Neuronal stem cell (in vitro differentiated cells): ENCODE results near the gene MARK3.

Experiments
- DNase-seq: peaks from one replicate; pipeline ENCODE4 v3.0.0-alpha.2; 2013; ENCODE audit warnings: low spot score
- H2AFZ ChIP-seq: one replicate; pipeline ENCODE4 v1.6.1; 2013; ENCODE audit warnings: mild to moderate bottlenecking, low read length, inconsistent platforms
- H2AK5ac ChIP-seq: 2 replicates; pipeline ENCODE4 v1.6.1; 2013; ENCODE audit warnings: low read depth, mild to moderate bottlenecking, inconsistent platforms, low read length, moderate library complexity, mixed read lengths
- H2BK120ac ChIP-seq: 2 replicates; pipeline ENCODE4 v1.6.1; 2013; ENCODE audit warnings: low read depth, mild to moderate bottlenecking, inconsistent platforms, low read length, moderate library complexity, mixed read lengths
- H2BK12ac ChIP-seq: one replicate; pipeline ENCODE4 v1.6.1; 2013; ENCODE audit warnings: low read length, inconsistent platforms
- H2BK15ac ChIP-seq: 2 replicates; pipeline ENCODE4 v1.6.1; 2013; ENCODE audit warnings: mild to moderate bottlenecking, low read length, inconsistent platforms, mixed read lengths
- H2BK5ac ChIP-seq: one replicate; pipeline ENCODE4 v1.6.1; 2013; ENCODE audit warnings: inconsistent platforms, mild to moderate bottlenecking, low read length, moderate library complexity
- H3K14ac ChIP-seq: one replicate; pipeline ENCODE4 v1.6.1; 2013; ENCODE audit warnings: low read length, inconsistent platforms
- H3K18ac ChIP-seq: 2 replicates; pipeline ENCODE4 v1.6.1; 2013; ENCODE audit warnings: low read length, inconsistent platforms
- H3K23ac ChIP-seq: 2 replicates; pipeline ENCODE4 v1.6.1; 2013; ENCODE audit warnings: low read depth, mild to moderate bottlenecking, mixed read lengths, low read length, inconsistent platforms; ENCODE audit not compliant: poor library complexity
- H3K27ac ChIP-seq: replicated peaks from 3 replicates; pipeline ENCODE4 v1.5.1; 2013; ENCODE audit warnings: low read length, inconsistent platforms
- H3K27me3 ChIP-seq, 3 experiments: 2 replicates each; pipeline ENCODE4 v1.6.1; 2013; ENCODE audit warnings: low read length in 3 of 3, mild to moderate bottlenecking in 2 of 3, inconsistent platforms in 1 of 3, low read depth in 1 of 3, mixed read lengths in 1 of 3, moderate library complexity in 1 of 3; ENCODE audit not compliant: control insufficient read depth in 3 of 3, insufficient read depth in 3 of 3
- H3K36me3 ChIP-seq, 2 donors: replicated peaks in 1 of 2; 2 replicates each; pipeline ENCODE4 v1.6.1; 2013; ENCODE audit warnings: low read length in 2 of 2; ENCODE audit not compliant: control insufficient read depth in 2 of 2, insufficient read depth in 2 of 2
- H3K4ac ChIP-seq: 2 replicates; pipeline ENCODE4 v1.6.1; 2013; ENCODE audit warnings: inconsistent platforms, mild to moderate bottlenecking, low read length, moderate library complexity
- H3K4me1 ChIP-seq, 2 donors: 1 replicate in 1 of 2; 2 replicates in 1 of 2; pipeline ENCODE4 v1.6.1; 2013; ENCODE audit warnings: low read length in 2 of 2, low read depth in 1 of 2; ENCODE audit not compliant: control insufficient read depth in 2 of 2, insufficient read depth in 1 of 2
- H3K4me2 ChIP-seq: one replicate; pipeline ENCODE4 v1.6.1; 2013; ENCODE audit warnings: mild to moderate bottlenecking, low read length, inconsistent platforms; ENCODE audit not compliant: insufficient read depth, poor library complexity, severe bottlenecking
- H3K4me3 ChIP-seq, 2 donors: 2 replicates each; pipeline ENCODE4 v1.5.1; 2013; ENCODE audit warnings: low read length in 2 of 2, mild to moderate bottlenecking in 2 of 2, inconsistent platforms in 1 of 2, moderate library complexity in 1 of 2
- H3K79me1 ChIP-seq: one replicate; pipeline ENCODE4 v1.6.1; 2013; ENCODE audit warnings: low read depth, mild to moderate bottlenecking, inconsistent platforms, low read length, moderate library complexity
- H3K9ac ChIP-seq: one replicate; pipeline ENCODE4 v1.6.1; 2013; ENCODE audit warnings: mild to moderate bottlenecking, low read depth, low read length, inconsistent platforms; ENCODE audit not compliant: poor library complexity
- H3K9me3 ChIP-seq, 2 donors: replicated peaks in 1 of 2; 2 replicates each; pipeline versions ENCODE3 to v1.6.1; 2013; ENCODE audit warnings: low read length in 2 of 2, mild to moderate bottlenecking in 2 of 2, inconsistent platforms in 1 of 2, low read depth in 1 of 2, mixed read lengths in 1 of 2, moderate library complexity in 1 of 2; ENCODE audit not compliant: control insufficient read depth in 2 of 2, insufficient read depth in 1 of 2
- H4K8ac ChIP-seq: one replicate; pipeline ENCODE4 v1.6.1; 2013; ENCODE audit warnings: low read depth, mild to moderate bottlenecking, inconsistent platforms, low read length, moderate library complexity
- H4K91ac ChIP-seq: one replicate; pipeline ENCODE4 v1.6.1; 2013; ENCODE audit warnings: low read length, low read depth, mild to moderate bottlenecking, inconsistent platforms; ENCODE audit not compliant: poor library complexity
- WGBS, 2 donors: extraction: QIAGEN DNeasy Blood & Tissue Kit; methylation state at CpG; one replicate each; pipeline ENCODE4 v1.1.7; 2013; ENCODE audit warnings: missing lambda C conversion rate in 2 of 2, mixed read lengths in 1 of 2; ENCODE audit not compliant: insufficient read length in 2 of 2, insufficient replicate concordance in 1 of 2; ENCODE audit errors: extremely low coverage in 2 of 2; 5-methylcytosine and 5-hydroxymethylcytosine counted together

Gene MARK3

GRCh38 chr14:103430358-103430757 is 45.1 kb downstream of the MARK3 start:
- Histone ChIP-seq H3K9ac (no peak overlapping the region), H3K4me1 (peaks cover 5 to 27% of the 10 kb centered on the region in 2 donors), H3K36me3 (peaks cover 3 to 46% of the 10 kb centered on the region in 2 donors), H4K91ac (no peak overlapping the region), H3K9me3 (no peaks in the 10 kb centered on the region), H3K14ac (no peak overlapping the region), H3K27ac (no peak overlapping the region), H3K4me3 (no peak overlapping the region), H3K27me3 (no peaks in the 10 kb centered on the region), H4K8ac (no peak overlapping the region), H2BK5ac (no peak overlapping the region), H2AK5ac (no peak overlapping the region), H2BK120ac (no peak overlapping the region), H3K4me2 (no peak overlapping the region), H2BK15ac (no peak overlapping the region), H2AFZ (no peak overlapping the region), H3K79me1 (no peaks in the 10 kb centered on the region), H2BK12ac (no peak overlapping the region), H3K18ac (no peak overlapping the region), H3K23ac (no peak overlapping the region), H3K4ac (no peak overlapping the region)
- no CpG with 5 or more reads among the region's 3 CpGs for WGBS, 2 donors
- DNase-seq = no peak

- Histone ChIP-seq H3K9ac (no peak overlapping the region), H3K27me3 (no peaks in the 10 kb centered on the region), H3K23ac (no peak overlapping the region), H3K4me2 (no peak overlapping the region), H4K91ac (no peak overlapping the region), H2BK120ac (no peak overlapping the region), H3K4me1 (peaks cover 2 to 15% of the 10 kb centered on the region in 2 donors), H2AFZ (no peak overlapping the region), H3K36me3 (peaks cover 4 to 52% of the 10 kb centered on the region in 2 donors), H2BK12ac (no peak overlapping the region), H3K14ac (no peak overlapping the region), H2BK5ac (no peak overlapping the region), H3K4me3 (no peak overlapping the region), H4K8ac (no peak overlapping the region), H3K4ac (no peak overlapping the region), H2BK15ac (no peak overlapping the region), H3K18ac (no peak overlapping the region), H3K9me3 (no peaks in the 10 kb centered on the region), H3K79me1 (peaks cover 1% of the 10 kb centered on the region), H2AK5ac (no peak overlapping the region), H3K27ac (no peak overlapping the region)
- DNase-seq = no peak
- no CpG with 5 or more reads among the region's 4 CpGs for WGBS, 2 donors
Measured at GRCh38 chr14:103432627-103433026, 47.4 kb downstream of the MARK3 start.

DNA sequence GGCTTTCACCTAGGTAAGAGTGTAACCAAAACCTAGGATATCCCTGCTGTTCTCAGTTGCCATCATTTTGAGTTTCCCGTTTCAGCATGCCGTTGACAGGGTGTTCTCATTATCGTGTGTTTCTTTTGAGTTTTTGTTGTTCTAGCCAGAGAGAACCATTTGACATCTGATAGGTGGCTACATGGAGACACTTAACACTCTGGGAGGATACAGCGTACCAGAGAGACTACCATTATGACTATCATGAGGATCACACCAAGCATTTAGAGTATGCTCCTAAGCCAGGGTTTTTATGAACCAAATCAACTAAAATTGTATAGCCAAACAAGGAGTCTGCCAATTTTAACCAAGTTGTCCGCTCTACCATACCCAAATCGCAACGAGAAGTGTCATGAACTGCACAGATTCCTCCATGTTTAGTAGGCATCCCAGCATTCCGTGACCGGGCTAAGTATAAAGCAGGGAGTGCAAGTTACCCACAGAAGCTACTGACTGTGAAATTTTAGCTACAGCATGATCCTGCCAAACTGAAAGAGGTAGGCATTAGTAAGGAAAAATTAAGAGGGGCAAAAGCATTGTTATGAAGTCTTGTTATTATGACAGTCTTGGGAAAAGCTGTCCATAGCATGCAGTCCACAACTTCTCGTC is 48.8 kb downstream of the MARK3 start:
- no CpG with 5 or more reads among the region's 10 CpGs for WGBS, 2 donors
- no peak overlapping the region for H3K23ac ChIP-seq
- no peak overlapping the region for H2BK12ac ChIP-seq
- H3K18ac ChIP-seq = no peak overlapping the region
- no peak overlapping the region for H2AFZ ChIP-seq
- H2AK5ac ChIP-seq = no peak overlapping the region
- H2BK120ac ChIP-seq = no peak overlapping the region
- peaks cover 1% of the 10 kb centered on the region for H3K79me1 ChIP-seq
- H3K27me3 ChIP-seq = no peaks in the 10 kb centered on the region
- no peak overlapping the region for H3K27ac ChIP-seq
- no peak overlapping the region for H4K91ac ChIP-seq
- no peak overlapping the region for H2BK15ac ChIP-seq
- no peak overlapping the region for H3K9ac ChIP-seq
- DNase-seq = no peak
- H2BK5ac ChIP-seq = no peak overlapping the region
- H3K4ac ChIP-seq = no peak overlapping the region
- H3K14ac ChIP-seq = no peak overlapping the region
- peaks cover 7 to 57% of the 10 kb centered on the region in 2 donors for H3K36me3 ChIP-seq
- H3K4me3 ChIP-seq = no peak overlapping the region
- H3K9me3 ChIP-seq = no peaks in the 10 kb centered on the region
- H3K4me1 ChIP-seq = peaks cover 0 to 2% of the 10 kb centered on the region in 2 donors
- no peak overlapping the region for H3K4me2 ChIP-seq
- no peak overlapping the region for H4K8ac ChIP-seq

GRCh38 chr14:103434868-103435442 is 49.7 kb downstream of the MARK3 start:
- H3K27me3 ChIP-seq = no peaks in the 10 kb centered on the region
- H3K4me1 ChIP-seq = no peaks in the 10 kb centered on the region
- H4K8ac ChIP-seq = no peak overlapping the region
- no peak overlapping the region for H3K18ac ChIP-seq
- no peak overlapping the region for H2BK12ac ChIP-seq
- no peak overlapping the region for H4K91ac ChIP-seq
- no peak overlapping the region for H2AFZ ChIP-seq
- H3K23ac ChIP-seq = no peak overlapping the region
- peaks cover 7 to 56% of the 10 kb centered on the region in 2 donors for H3K36me3 ChIP-seq
- no peak overlapping the region for H2BK15ac ChIP-seq
- no peak overlapping the region for H3K14ac ChIP-seq
- H3K9me3 ChIP-seq = no peaks in the 10 kb centered on the region
- no peak overlapping the region for H2AK5ac ChIP-seq
- H3K4me3 ChIP-seq = no peak overlapping the region
- no peak overlapping the region for H3K4ac ChIP-seq
- no peak overlapping the region for H2BK120ac ChIP-seq
- no peak overlapping the region for H3K27ac ChIP-seq
- peaks cover 1% of the 10 kb centered on the region for H3K79me1 ChIP-seq
- no CpG with 5 or more reads among the region's 6 CpGs for WGBS, 2 donors
- H2BK5ac ChIP-seq = no peak overlapping the region
- no peak overlapping the region for H3K9ac ChIP-seq
- no peak for DNase-seq
- no peak overlapping the region for H3K4me2 ChIP-seq
